Measurements from ENCODE around the gene AP5S1. TPM values are rescaled to one million over a fixed set of nuclear protein-coding genes. Genes with fewer than 3 reads are reported as not detected.
"Not testable (repeated sequence)": the region's sequence is repeated elsewhere in the genome, so short reads cannot be mapped to it uniquely, and the experiment has no call there.

AP5S1 gene
- total RNA-seq, 1 experiment from 2014 or later = 14.1 TPM

DNA sequence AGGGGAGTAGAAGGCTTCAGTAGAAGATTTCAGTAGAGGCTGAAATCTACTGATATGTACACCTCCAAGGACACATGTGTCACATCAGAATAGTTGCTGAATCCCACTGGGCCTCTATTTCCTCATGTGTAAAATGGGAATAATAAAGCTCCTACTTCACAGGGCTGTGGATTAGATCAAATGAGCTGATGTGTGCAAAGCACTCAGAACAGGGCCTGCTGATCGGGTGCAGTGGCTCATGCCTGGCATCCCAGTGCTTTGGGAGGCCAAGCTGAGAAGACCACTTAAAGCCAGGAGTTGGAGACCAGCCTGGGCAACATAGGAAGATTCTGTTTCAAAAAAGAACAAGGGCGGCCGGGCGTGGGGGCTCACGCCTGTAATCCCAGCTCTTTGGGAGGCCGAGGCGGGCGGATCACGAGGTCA is 8.1 kb upstream of the AP5S1 start:
- no peak for DNase-seq (ENCODE audit: low read depth)

DNA sequence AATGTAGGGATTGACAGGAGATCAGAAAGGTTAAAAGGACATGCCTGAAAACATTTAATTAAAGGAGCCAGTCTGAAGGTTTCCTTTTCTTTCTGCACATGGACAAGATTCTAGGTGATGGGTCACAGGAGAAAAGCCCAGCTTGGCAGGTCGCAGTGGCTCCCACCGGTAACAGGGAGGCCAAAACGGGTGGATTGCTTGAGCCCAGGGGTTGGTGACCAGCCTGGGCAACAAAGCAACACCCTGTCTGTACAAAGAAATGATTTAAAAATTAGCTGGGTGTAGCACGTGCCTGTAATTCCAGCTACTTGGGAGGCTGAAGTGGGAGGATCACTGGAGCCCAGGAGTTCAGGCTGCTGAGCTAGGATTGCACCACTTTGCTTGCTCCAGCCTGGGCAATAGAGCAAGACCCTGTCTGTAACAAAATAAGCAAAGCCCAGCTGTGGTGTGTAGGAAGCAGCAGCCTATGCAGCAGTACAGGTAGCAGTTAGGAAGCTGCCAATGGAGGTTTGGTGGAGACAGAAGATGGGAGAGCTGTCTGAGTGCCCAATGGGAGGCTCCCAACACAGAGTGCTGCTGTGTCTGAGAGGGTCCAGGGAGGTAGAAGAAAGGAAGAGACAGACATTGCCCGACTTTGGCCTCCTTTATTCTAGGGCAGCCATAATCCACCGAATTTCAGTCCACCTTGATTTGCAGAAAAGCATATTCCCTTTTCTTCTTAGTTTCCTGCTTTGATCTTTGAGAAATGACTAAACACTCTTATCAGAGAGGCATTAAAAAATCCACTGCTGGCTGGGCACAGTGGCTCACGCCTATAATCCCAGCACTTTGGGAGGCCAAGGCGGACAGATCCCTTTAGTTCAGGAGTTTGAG is 7.1 kb upstream of the AP5S1 start:
- DNase-seq (ENCODE audit: low read depth) = no peak

DNA sequence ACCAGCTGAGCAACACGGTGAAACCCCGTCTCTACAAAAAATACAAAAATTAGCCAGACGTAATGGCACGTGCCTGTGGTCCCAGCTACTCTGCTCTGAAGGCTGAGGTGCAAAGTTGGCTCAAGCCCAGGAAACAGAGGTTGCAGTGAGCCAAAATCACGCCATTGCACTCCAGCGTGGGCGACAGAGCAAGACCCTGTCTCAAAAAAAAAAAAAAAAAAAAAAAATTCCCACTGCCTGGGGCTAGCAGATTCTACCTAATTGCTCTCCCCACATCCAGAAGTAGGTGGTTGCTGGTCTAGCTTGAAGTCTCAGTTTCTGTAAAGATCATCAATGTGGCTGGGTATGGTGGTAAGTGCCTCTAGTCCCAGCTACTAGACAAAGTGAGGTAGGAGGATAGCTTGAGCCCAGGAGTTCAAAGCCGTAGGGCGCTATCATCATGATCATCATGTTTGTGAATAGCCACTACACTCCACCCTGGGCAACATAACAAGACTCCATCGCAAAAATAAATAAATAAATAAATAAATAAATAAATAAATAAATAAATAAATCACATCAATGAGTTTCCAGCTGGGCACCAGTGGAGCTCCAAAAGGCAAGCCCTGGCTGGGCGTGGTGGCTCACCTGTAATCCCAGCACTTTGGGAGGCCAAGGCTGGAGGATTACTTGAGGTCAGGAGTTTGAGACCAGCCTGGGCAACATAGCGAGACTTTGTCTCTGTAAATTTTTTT is 6.3 kb upstream of the AP5S1 start:
- no peak for DNase-seq (ENCODE audit: low read depth)

DNA sequence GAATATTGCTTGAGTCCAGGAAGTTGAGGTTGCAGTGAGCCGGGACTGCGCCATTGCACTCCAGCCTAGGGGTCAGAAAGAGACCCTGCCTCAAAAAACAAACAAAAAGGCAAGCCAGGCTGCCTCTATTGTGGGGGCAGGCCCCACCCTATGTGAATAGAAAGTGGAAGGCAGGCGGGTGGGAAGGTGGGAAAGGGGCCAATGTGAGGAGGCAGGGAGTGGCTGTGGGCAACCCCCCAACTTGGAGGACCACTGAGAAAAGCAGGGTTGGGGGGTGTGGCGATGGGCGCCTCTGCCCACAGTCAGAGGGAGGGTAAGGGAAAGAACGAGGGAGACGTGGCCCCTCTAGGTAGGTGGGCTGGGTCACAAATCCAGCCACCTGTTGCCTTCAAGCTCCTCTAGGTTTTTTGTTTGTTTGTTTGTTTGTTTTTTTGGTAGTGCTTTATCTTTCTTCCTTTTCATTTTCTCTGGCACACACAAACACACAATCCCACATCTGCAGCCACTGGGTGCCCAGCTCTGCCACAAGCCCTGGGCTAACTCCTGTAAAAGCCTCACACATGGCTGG is 5.3 kb upstream of the AP5S1 start:
- DNase-seq (ENCODE audit: low read depth) = no peak

DNA sequence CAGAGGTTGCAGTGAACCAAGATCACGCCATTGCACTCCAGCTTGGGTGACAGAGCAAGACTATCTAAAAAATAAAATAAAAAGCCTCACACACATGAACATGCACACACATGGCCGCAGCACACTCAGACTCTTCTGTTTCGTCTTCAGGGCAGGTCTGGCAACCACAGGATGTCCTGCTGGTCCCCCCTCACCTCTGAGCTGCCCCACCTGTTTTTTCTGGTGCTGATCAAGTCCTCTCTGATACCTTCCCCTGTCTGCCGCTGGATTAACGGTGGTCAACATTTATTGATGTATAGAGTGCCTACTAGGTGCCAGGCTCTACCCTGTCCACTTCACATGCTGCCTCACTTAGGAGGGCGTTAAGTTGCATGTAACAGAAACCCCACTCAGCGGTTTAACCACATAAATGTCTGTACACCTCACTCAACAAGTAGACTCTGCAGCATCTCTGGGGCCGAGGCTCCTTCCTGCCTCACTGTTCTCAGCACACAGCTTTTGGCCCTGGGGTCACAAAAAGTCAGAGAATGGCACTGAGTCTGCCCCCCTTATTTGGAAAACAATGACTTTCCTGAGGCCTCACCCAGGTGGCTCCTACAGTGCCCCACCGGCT is 4.5 kb upstream of the AP5S1 start:
- no peak for DNase-seq (ENCODE audit: low read depth)

DNA sequence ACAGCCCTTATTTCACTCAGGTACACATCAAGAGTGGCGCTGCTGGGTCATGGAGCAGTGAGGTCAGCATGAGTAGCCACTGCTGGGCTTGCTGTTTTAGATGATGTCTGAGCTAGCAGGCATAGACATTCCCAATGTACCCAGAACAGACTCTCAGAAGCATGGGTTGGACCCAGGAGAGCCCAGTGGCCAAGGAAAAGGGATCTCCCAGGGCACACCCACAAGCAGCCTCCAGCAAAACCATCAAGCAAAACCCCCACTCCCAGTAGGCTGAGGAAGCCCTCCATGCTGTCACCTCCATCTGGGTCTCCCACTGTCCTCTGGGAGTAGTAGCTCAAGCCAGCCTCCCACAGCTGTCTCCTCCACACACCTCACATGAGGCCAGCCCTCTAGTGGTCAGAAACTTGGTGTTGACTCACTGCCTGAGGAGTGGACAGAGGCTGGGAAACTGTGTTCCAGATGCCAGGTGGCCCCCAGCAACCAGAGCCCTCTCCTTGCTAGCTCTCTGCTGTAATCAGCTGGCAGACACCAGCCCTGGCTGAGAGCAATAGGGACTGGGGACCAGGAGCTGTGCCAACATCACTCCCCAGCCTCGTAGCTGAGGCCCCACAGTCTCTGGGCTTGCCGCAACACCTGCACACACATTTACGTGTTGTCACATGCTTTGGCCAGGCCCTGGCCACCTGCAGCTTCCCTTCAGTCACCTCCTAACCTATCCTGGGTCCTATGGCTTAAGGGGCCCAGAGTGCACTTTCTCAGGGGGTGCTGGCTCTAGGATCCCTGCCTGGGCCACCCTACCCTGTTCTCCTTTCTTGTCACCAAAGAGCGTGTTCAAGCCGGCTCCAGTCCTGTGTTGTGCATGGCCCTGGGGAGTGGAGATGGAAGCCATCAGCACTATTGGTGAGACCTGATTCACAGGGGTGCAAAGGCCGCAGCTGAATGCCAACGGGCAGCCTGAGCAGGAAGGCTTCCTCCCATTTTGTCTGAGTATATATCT is 1.9 kb upstream of the AP5S1 start:
- DNase-seq (ENCODE audit: low read depth) = peak; percentile 80

DNA sequence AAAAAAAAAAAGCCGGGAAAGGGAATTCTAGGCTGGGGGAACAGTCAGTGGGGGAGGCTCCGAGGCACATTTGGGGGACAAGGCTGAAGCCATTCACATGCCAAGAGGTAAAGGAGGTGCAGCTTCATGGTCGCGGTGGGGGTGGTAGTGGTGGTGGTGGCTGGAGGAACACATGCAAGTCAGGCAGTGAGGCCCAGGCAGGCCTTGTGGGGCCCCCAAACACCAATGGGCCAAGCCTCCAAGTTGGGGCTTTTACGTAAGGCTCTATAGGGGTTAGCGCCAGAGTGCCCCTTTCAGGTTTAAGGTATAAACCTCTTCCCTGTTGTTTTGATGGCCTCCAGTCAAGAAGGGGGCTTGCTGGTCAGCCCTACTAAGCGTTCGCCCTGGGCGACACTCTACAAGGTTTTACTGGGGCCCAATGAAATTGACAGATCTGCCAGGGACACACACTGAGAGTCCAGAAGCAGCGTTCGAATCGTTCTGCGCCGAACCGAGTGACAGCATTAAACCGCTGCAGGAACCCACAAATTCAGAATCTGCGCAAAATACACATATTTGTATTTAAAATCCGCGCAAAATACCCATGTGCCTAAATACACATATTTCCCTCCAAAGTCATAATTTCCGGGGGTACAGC is 818 bp upstream of the AP5S1 start:
- no peak for DNase-seq (ENCODE audit: low read depth)

DNA sequence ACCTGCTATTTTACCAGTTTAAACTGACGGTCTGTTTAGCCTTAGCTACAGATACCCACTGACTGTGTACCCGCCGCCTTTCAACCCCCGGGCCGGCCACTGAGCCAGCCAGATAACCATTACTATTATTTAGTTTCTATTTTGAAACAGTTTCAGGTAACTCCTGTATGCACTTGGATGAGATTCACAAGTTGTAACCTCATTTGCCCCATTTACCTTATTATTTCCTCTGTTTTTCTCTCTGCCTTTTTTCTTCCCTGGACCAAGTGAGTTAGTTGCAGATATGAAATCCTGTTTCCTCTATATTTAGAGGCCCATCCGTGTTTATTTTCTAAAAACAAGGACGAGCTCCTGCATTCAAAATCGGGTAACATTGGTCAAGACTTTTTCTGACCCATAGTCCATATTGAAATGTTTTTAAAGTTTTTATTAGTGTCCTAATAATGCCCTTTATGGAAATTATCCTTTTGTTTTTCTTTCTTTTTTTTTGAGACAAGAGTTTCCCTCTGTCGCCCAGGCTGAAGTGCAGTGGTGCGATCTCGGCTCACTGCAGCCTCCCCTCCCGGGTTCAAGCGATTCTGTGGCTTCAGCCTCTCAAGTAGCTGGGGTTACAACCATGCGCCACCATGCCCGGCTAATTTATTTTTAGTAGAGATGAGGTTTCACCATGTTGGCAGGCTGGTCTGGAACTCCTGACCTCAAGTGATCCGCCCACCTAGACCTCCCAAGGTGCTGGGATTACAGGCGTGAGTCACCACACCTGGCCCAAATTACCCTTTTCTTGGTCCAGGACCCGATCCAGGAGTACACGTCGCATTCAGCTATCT is 767 bp downstream of the AP5S1 start:
- DNase-seq (ENCODE audit: low read depth) = peak; percentile 54

DNA sequence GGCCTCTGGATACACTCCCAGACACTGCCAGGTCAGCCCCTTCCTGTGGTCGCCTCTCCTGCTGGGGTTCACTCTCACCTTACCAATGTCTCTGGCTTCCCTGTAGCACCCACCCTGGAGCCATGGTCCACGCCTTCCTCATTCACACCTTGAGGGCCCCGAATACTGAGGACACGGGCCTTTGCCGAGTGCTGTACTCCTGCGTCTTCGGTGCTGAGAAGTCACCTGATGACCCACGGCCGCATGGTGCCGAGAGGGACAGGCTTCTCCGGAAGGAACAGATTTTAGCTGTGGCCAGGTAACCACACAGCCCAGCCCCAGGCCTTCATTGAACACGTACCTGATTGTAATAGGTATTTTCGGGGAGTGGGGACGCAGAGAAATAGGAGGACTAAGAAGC is 1.6 kb downstream of the AP5S1 start:
- DNase-seq (ENCODE audit: low read depth) = no peak

DNA sequence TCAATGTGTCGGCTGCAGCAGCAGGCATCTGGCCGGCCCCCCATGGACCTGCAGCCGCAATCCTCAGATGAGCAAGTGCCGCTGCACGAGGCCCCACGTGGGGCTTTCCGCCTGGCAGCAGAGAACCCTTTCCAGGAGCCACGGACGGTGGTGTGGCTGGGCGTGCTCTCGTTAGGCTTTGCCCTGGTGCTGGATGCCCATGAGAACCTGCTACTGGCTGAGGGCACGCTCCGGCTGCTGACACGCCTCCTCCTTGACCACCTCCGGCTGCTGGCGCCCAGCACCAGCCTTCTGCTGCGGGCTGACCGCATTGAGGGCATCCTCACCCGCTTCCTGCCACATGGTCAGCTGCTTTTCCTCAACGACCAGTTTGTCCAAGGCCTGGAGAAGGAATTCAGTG is 3.5 kb downstream of the AP5S1 start:
- DNase-seq (ENCODE audit: low read depth) = no peak

DNA sequence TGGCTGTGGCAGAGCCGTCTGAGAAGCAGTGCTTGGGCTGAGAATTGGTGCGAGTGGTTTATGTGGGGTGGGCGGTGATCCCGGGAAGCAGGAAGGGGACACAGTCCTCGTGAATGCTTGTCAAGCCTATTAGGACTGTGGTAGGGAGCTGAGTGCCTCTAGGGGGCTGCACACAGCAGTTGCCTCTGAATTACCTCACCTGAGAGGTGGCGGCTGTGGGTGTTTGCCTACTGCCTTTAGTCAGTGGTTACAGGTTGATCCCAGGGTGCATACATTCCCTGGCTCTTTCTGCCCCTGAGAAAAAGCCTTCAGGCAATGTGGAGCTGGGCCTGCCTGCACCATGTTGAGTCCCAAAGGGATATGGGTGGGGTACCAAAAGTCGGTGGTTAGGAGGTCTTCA is 5.2 kb downstream of the AP5S1 start:
- no peak for DNase-seq (ENCODE audit: low read depth)

DNA sequence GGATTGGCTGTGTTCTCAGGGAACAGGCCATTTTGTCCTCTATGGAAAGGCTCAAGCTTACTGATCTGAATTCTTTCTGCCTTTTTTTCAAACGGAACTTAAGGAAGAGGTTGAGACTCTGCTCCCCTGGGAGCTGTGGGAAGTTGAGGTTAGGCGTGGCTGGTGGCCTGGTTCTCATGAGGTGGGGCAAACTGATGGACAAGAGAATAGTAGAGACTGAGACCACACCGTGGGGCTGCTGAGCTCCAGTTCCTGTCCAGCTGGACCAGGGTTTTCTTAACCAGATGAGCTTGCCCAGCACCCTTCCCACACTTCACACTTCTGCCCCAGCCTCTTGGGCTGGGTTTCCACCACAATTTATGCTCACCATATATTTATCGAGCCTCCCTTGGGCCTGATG is 6.1 kb downstream of the AP5S1 start:
- DNase-seq (ENCODE audit: low read depth) = no peak

DNA sequence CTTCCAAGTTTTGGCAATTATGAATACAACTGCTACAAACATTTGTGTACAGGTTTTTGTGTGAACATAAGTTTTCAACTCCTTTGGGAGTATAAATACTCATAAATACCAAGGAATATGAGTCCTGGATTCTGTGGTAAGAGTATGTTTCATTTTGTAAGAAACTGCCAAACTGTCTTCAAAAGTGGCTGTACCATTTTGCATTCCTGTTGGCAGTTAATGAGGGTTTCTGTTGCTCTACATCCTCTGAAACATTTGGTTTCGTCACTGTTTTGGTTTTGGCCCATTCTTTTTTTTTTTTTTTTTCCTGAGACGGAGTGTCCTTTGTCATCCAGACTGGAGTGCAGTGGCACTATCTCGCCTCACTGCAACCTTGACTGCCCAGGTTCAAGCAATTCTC is 8.5 kb downstream of the AP5S1 start:
- DNase-seq (ENCODE audit: low read depth) = no peak

DNA sequence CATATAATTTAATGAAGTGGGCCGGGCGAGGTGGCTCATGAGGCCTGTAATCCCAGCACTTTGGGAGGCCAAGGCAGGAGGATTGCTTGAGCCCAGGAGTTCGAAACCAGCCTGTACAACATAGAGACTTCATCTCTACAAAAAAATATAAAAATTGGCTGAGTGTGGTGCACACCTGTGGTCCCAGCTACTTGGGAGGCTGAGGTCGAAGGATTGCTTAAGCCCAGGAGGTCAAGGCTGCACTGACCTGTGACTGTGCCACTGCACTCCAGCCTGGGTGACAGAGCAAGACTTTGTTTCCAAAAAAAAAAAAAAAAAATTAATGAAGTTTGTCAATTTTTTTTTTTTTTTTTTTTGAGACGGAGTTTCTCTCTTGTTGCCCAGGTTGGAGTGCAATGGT is 9.5 kb downstream of the AP5S1 start:
- not testable (repeated sequence) for DNase-seq (ENCODE audit: low read depth)

DNA sequence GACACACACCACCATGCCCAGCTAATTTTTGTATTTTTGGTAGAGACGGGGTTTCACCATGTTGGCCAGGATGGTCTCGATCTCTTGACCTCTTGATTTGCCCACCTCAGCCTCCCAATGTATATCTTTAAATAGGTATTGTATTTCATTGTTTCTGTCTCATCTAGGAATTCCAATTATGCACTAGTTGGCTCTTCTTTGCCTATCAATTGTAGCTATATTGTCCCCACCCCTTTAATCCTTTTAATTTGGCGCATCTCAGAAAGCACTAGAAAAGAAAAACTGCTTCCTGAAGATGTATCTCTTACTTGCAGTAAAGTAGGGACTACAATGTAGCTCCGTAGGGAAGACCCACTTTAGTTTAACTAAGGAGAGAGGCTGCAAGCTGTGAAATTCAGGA is 15.8 kb downstream of the AP5S1 start:
- no peak for DNase-seq (ENCODE audit: low read depth)

DNA sequence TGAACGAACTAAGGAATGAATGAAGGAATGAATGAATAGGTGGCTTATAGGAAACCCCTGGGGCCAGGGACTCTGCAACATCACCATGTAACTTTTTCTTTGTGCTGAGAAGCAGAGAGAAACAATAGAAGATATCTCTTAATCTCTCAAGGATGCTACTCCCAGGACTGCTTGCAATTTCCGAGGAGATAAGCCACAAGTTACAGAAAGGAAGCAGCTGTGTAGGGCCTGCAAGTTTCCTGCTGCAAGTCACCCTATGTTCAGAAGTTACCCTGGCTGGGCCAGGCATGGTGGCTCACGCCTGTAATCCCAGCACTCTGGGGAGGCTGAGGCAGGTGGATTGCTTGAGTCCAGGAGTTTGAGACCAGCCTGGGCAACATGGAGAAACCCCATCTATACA is 19.0 kb downstream of the AP5S1 start:
- no peak for DNase-seq (ENCODE audit: low read depth)

DNA sequence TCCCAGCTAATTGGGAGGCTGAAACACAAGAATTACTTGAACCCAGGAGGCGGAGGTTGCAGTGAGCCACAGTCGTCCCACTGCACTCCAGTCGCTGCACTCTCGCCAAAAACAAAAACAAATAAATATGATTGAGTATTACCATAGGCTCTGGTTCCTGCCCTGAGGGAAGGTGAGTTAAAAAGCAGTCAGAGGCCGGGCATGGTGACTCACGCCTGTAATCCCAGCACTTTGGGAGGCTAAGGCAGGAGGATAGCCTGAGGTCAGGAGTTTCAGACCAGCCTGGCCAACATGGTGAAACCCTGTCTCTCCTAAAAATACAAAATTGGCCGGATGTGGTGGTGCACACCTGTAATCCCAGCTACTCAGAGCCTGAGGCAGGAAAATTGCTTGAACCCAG is 19.9 kb downstream of the AP5S1 start:
- DNase-seq (ENCODE audit: low read depth) = peak; percentile 31

DNA sequence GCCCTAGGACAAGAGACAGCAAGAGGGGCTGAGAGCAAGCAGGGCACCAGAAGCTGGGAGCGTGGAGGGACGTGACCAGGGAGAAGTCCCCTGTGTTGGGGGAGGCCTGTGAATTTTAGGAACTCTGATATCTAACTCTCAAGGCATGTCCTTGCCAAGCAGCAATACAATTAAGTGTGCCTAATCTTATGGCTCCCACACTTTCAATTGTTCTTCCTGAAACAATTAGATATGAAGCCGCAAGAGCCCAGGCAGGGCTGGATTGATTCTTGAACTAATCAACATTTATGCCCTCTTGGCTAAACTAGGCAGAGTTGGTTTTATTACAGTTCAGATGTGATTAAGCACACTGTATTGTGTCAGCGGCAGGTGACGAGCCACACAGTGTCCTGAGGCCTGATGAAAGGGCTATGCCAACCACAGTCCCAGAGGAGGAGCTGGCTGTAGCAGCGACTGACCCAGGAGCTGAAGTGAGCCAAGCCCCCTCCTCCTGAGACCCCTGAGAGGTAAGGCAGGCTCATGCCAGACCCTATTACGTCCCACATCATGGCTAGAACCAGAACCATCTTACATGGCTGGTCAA is 22.1 kb downstream of the AP5S1 start:
- DNase-seq (ENCODE audit: low read depth) = no peak

DNA sequence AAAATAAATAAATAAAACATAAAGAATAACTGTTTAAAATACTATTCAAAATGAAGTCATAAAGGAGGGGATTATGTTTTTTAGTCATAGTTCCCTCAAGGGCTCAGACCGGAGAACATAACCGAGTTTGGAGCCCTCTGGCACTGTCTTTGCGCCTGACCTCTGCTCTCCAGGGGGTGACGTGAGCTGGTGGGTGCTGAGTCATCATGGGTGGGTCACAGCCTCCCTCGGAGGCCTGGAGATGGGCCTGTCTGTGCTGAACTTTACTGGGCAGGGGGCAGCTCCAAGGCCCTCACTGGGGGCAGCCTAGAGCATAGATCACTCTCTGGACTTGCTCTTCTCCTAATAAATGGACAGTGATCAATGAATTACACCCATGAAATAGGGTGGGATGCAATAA is 23.1 kb downstream of the AP5S1 start:
- DNase-seq (ENCODE audit: low read depth) = peak; percentile 83
